ENCODE results near the gene C2CD4D. TPM values are rescaled to one million over a fixed set of nuclear protein-coding genes. Genes with fewer than 3 reads are reported as not detected.

C2CD4D gene
- total RNA-seq, 8 experiments from 2014 or later: 0.21 to 0.61 (median 0.23) TPM; not detected in 4

GRCh38 chr1:151838222-151839081 lies 1.2 kb downstream of the C2CD4D start:
- Histone ChIP-seq H3K4me3 (peak overlapping the region; percentile 13 to 29 (median 21)), H3K27ac (no peak overlapping the region), H3K4me1 (replicated peaks in 1 of 2) (peaks cover 3 to 15% of the 10 kb centered on the region in 2 donors)
- in situ Hi-C loops (cut with MboI; ENCODE audit: low pct_unique_long_range_greater_than_20kb in 2 of 9, low sequenced_read_pairs in 9 of 9, unreplicated experiment in 9 of 9): no loop called here
- 0 to 9% (median 1%) methylated on average over 2 to 24 of the region's 117 CpGs; no CpG with 5 or more reads in 6 of the 10 experiments for WGBS, 10 experiments
- ATAC-seq (replicated peaks in 6 of 8): peak; percentile 23 to 77 (median 43)

- in situ Hi-C loops (cut with MboI; ENCODE audit: low pct_unique_long_range_greater_than_20kb in 2 of 9, low sequenced_read_pairs in 9 of 9, unreplicated experiment in 9 of 9): no loop called here
- Histone ChIP-seq H3K4me3 (peak overlapping the region; percentile 13 to 29 (median 21)), H3K4me1 (replicated peaks in 1 of 2) (peaks cover 3 to 15% of the 10 kb centered on the region in 2 donors), H3K27ac (no peak overlapping the region)
- no peak for ATAC-seq (replicated peaks in 6 of 8)
- WGBS, 10 experiments: 0 to 40% (median 12%) methylated on average over 1 to 8 of the region's 26 CpGs; no CpG with 5 or more reads in 5 of the 10 experiments
Observed at GRCh38 chr1:151837884-151838221, 1.8 kb downstream of the C2CD4D start.

GRCh38 chr1:151837197-151837596 lies 2.4 kb downstream of the C2CD4D start:
- ATAC-seq (replicated peaks in 6 of 8): no peak
- Histone ChIP-seq H3K4me3 (no peak overlapping the region), H3K27ac (no peak overlapping the region), H3K4me1 (replicated peaks in 1 of 2) (peaks cover 3 to 15% of the 10 kb centered on the region in 2 donors)
- 60 to 89% (median 86%) methylated on average over 1 to 3 of the region's 3 CpGs; no CpG with 5 or more reads in 6 of the 10 experiments for WGBS, 10 experiments
- in situ Hi-C loops (cut with MboI; ENCODE audit: low pct_unique_long_range_greater_than_20kb in 2 of 9, low sequenced_read_pairs in 9 of 9, unreplicated experiment in 9 of 9): no loop called here

GRCh38 chr1:151835596-151835995 lies 4.0 kb downstream of the C2CD4D start:
- in situ Hi-C loops (cut with MboI; ENCODE audit: low pct_unique_long_range_greater_than_20kb in 2 of 9, low sequenced_read_pairs in 9 of 9, unreplicated experiment in 9 of 9): no loop called here
- no peak overlapping the region for H3K27ac ChIP-seq
- peaks cover 3 to 15% of the 10 kb centered on the region in 2 donors for H3K4me1 ChIP-seq (replicated peaks in 1 of 2)
- ATAC-seq (replicated peaks in 6 of 8): no peak
- no peak overlapping the region for H3K4me3 ChIP-seq
- 25 to 100% (median 90%) methylated on average over 1 to 6 of the region's 7 CpGs; no CpG with 5 or more reads in 2 of the 10 experiments for WGBS, 10 experiments

- ATAC-seq (replicated peaks in 6 of 8): no peak
- Histone ChIP-seq H3K4me1 (replicated peaks in 1 of 2) (peaks cover 0 to 8% of the 10 kb centered on the region in 2 donors), H3K27ac (no peak overlapping the region), H3K4me3 (no peak overlapping the region)
- in situ Hi-C loops (cut with MboI; ENCODE audit: low pct_unique_long_range_greater_than_20kb in 2 of 9, low sequenced_read_pairs in 9 of 9, unreplicated experiment in 9 of 9): no loop called here
- 0 to 76% (median 41%) methylated on average over 1 to 3 of the region's 3 CpGs; no CpG with 5 or more reads in 5 of the 10 experiments for WGBS, 10 experiments
Observed at GRCh38 chr1:151834239-151834638, 5.4 kb downstream of the C2CD4D start.

- Histone ChIP-seq H3K4me3 (no peak overlapping the region), H3K4me1 (replicated peaks in 1 of 2) (peaks cover 4 to 9% of the 10 kb centered on the region in 2 donors), H3K27ac (no peak overlapping the region)
- no peak for ATAC-seq (replicated peaks in 6 of 8)
- in situ Hi-C loops (cut with MboI; ENCODE audit: low pct_unique_long_range_greater_than_20kb in 2 of 9, low sequenced_read_pairs in 9 of 9, unreplicated experiment in 9 of 9): no loop called here
- 48 to 100% (median 79%) methylated on average over 1 to 6 of the region's 8 CpGs; no CpG with 5 or more reads in 2 of the 10 experiments for WGBS, 10 experiments
Observed at GRCh38 chr1:151833172-151833900, 6.3 kb downstream of the C2CD4D start.

- WGBS, 10 experiments: 0 to 70% (median 41%) methylated on average over 1 to 7 of the region's 10 CpGs; no CpG with 5 or more reads in 3 of the 10 experiments
- in situ Hi-C loops (cut with MboI; ENCODE audit: low pct_unique_long_range_greater_than_20kb in 2 of 9, low sequenced_read_pairs in 9 of 9, unreplicated experiment in 9 of 9): no loop called here
- H3K4me1 ChIP-seq (replicated peaks in 1 of 2): peaks cover 4 to 11% of the 10 kb centered on the region in 2 donors
- ATAC-seq (replicated peaks in 6 of 8): peak in 4 of 8 experiments; percentile 7 to 65 (median 10)
- no peak overlapping the region for H3K4me3 ChIP-seq
- H3K27ac ChIP-seq: no peak overlapping the region
Observed at GRCh38 chr1:151832318-151832980, 7.2 kb downstream of the C2CD4D start.

- Histone ChIP-seq H3K4me1 (replicated peaks in 1 of 2) (peaks cover 4 to 11% of the 10 kb centered on the region in 2 donors), H3K27ac (no peak within 1 kb of the TSS), H3K4me3 (no peak within 1 kb of the TSS)
- WGBS, 10 experiments: 36 to 83% (median 66%) methylated on average over 1 to 3 of the region's 5 CpGs; no CpG with 5 or more reads in 5 of the 10 experiments
- in situ Hi-C loops (cut with MboI; ENCODE audit: low pct_unique_long_range_greater_than_20kb in 2 of 9, low sequenced_read_pairs in 9 of 9, unreplicated experiment in 9 of 9): no loop called here
- no peak for ATAC-seq (replicated peaks in 6 of 8)
Observed at GRCh38 chr1:151831605-151832004, 8.0 kb downstream of the C2CD4D start, which contains the start of gene RORC. Gene RORC (minus strand): TSS chr1:151831802. CDS start chr1:151831764, 38 bp downstream.

GRCh38 chr1:151831256-151831591 lies 8.4 kb downstream of the C2CD4D start:
- 47 to 100% (median 86%) methylated on average over 1 to 3 of the region's 4 CpGs; no CpG with 5 or more reads in 2 of the 10 experiments for WGBS, 10 experiments
- in situ Hi-C loops (cut with MboI; ENCODE audit: low pct_unique_long_range_greater_than_20kb in 2 of 9, low sequenced_read_pairs in 9 of 9, unreplicated experiment in 9 of 9): no loop called here
- ATAC-seq (replicated peaks in 6 of 8): no peak
- no peak overlapping the region for H3K4me3 ChIP-seq
- peaks cover 4 to 11% of the 10 kb centered on the region in 2 donors for H3K4me1 ChIP-seq (replicated peaks in 1 of 2)
- no peak overlapping the region for H3K27ac ChIP-seq

GRCh38 chr1:151830055-151830454 lies 9.6 kb downstream of the C2CD4D start:
- ATAC-seq (replicated peaks in 6 of 8): no peak
- no peak overlapping the region for H3K4me3 ChIP-seq
- H3K27ac ChIP-seq: no peak overlapping the region
- in situ Hi-C loops (cut with MboI; ENCODE audit: low pct_unique_long_range_greater_than_20kb in 2 of 9, low sequenced_read_pairs in 9 of 9, unreplicated experiment in 9 of 9): no loop called here
- H3K4me1 ChIP-seq (replicated peaks in 1 of 2): peaks cover 4 to 11% of the 10 kb centered on the region in 2 donors
- WGBS, 10 experiments: 60 to 93% (median 89%) methylated on average over 1 to 3 of the region's 6 CpGs; no CpG with 5 or more reads in 7 of the 10 experiments

- Histone ChIP-seq H3K4me3 (no peak overlapping the region), H3K27ac (no peak overlapping the region), H3K4me1 (replicated peaks in 1 of 2) (peaks cover 4 to 11% of the 10 kb centered on the region in 2 donors)
- in situ Hi-C loops (cut with MboI; ENCODE audit: low pct_unique_long_range_greater_than_20kb in 2 of 9, low sequenced_read_pairs in 9 of 9, unreplicated experiment in 9 of 9): no loop called here
- WGBS, 10 experiments: 9 to 100% (median 44%) methylated on average over 1 to 4 of the region's 4 CpGs; no CpG with 5 or more reads in 4 of the 10 experiments
- no peak for ATAC-seq (replicated peaks in 6 of 8)
Observed at GRCh38 chr1:151829352-151830046, 10.1 kb downstream of the C2CD4D start.

GRCh38 chr1:151828921-151829320 lies 10.7 kb downstream of the C2CD4D start:
- in situ Hi-C loops (cut with MboI; ENCODE audit: low pct_unique_long_range_greater_than_20kb in 2 of 9, low sequenced_read_pairs in 9 of 9, unreplicated experiment in 9 of 9): no loop called here
- H3K4me1 ChIP-seq (replicated peaks in 1 of 2): peaks cover 4 to 11% of the 10 kb centered on the region in 2 donors
- no peak overlapping the region for H3K27ac ChIP-seq
- WGBS, 10 experiments: 0 to 50% (median 20%) methylated on average over 1 to 3 of the region's 12 CpGs; no CpG with 5 or more reads in 5 of the 10 experiments
- ATAC-seq (replicated peaks in 6 of 8): peak; percentile 33 to 89 (median 85)
- H3K4me3 ChIP-seq: no peak overlapping the region

Data from motor neuron (in vitro differentiated cells).